GM18505 (cell line): ENCODE measurements around the gene L1TD1.
"Not testable (repeated sequence)": the region's sequence is repeated elsewhere in the genome, so short reads cannot be mapped to it uniquely, and the experiment has no call there.

Experiments
- ATAC-seq: cut with Tn5 transposase; IDR thresholded peaks from one replicate; pipeline ENCODE4 v1.9.1; 2021; ENCODE audit not compliant: unreplicated experiment
- POLR2A ChIP-seq: IDR thresholded peaks from 4 replicates; pipeline ENCODE4 v1.6.1; 2011; ENCODE audit warnings: borderline replicate concordance; ENCODE audit not compliant: insufficient read depth, insufficient read length; ENCODE audit errors: extremely low read depth

L1TD1 gene

GRCh38 chr1:62213075-62213914, 18.6 kb downstream of the L1TD1 start:
- no peak for TF ChIP-seq POLR2A
- ATAC-seq: no peak

GRCh38 chr1:62218604-62219003, 24.0 kb downstream of the L1TD1 start:
- no peak for ATAC-seq
- no peak for TF ChIP-seq POLR2A

- not testable (repeated sequence) for ATAC-seq
Measured at GRCh38 chr1:62220456-62220855, 25.8 kb downstream of the L1TD1 start.

GRCh38 chr1:62221171-62221570, 26.5 kb downstream of the L1TD1 start:
- ATAC-seq: no peak
- no peak for TF ChIP-seq POLR2A

GRCh38 chr1:62222321-62222720, 27.7 kb downstream of the L1TD1 start:
- no peak for ATAC-seq
- TF ChIP-seq POLR2A: no peak

GRCh38 chr1:62224182-62224581, 29.5 kb downstream of the L1TD1 start:
- ATAC-seq: no peak
- TF ChIP-seq POLR2A: no peak

- no peak for TF ChIP-seq POLR2A
- no peak for ATAC-seq
Measured at GRCh38 chr1:62227496-62227895, 32.8 kb downstream of the L1TD1 start.

- TF ChIP-seq POLR2A: no peak
- no peak for ATAC-seq
Measured at GRCh38 chr1:62228136-62228882, 33.7 kb downstream of the L1TD1 start.

GRCh38 chr1:62228883-62229187, 34.2 kb downstream of the L1TD1 start:
- no peak for ATAC-seq
- no peak for TF ChIP-seq POLR2A

GRCh38 chr1:62229468-62229867, 34.8 kb downstream of the L1TD1 start:
- no peak for ATAC-seq
- no peak for TF ChIP-seq POLR2A

GRCh38 chr1:62229932-62230331, 35.3 kb downstream of the L1TD1 start:
- ATAC-seq: no peak
- TF ChIP-seq POLR2A: no peak

GRCh38 chr1:62230718-62231117, 36.1 kb downstream of the L1TD1 start:
- no peak for ATAC-seq
- no peak for TF ChIP-seq POLR2A

- no peak for ATAC-seq
- TF ChIP-seq POLR2A: no peak
Measured at GRCh38 chr1:62232871-62233278, 38.2 kb downstream of the L1TD1 start.

- ATAC-seq: no peak
- no peak for TF ChIP-seq POLR2A
Measured at GRCh38 chr1:62233926-62234450, 39.3 kb downstream of the L1TD1 start.

- ATAC-seq: no peak
- TF ChIP-seq POLR2A: no peak
Measured at GRCh38 chr1:62234688-62235087, 40.0 kb downstream of the L1TD1 start.

GRCh38 chr1:62235576-62235975, 40.9 kb downstream of the L1TD1 start:
- TF ChIP-seq POLR2A: no peak
- ATAC-seq: no peak
